OCI-LY7 (cell line): ENCODE data around the gene PIK3R6.

ENCODE experiments used
- EZH2phosphoT487 ChIP-seq: fragments of 200-600 bp; sonication (generic); IDR thresholded peaks from 2 replicates; pipeline ENCODE4 v1.6.1; 2018; ENCODE audit warnings: low read depth, borderline replicate concordance, mild to moderate bottlenecking, mixed run types, antibody characterized with exemption, low read length, moderate library complexity, mixed read lengths
- TF ChIP-seq, protein P1 (sequence below): fragments of 200-600 bp; sonication (generic); conservative IDR thresholded peaks from 2 replicates; pipeline ENCODE4 v1.5.1; 2014; ENCODE audit warnings: mild to moderate bottlenecking, antibody characterized with exemption, low read length, moderate library complexity, mixed read lengths

DNA sequence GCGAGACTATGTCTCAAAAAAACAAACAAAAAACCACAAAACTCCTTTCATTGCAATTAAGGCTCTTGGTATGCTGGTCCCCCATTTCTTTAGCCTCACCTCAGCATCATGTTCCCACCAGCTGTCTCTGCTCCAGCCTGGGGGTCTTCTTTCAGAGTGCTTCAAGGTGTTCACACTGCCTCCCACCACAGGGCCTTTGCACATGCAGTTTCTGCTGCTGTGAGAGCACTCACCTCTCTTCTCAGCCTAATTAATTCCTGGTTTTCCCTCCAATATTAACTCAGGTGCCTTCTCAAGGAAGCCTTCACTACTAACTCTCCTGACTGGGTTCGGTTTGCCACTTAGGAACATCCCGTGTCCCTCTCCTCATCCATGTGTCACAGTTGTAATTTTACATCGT lies 15.9 kb upstream of the PIK3R6 start:
- TF ChIP-seq, protein P1, sequence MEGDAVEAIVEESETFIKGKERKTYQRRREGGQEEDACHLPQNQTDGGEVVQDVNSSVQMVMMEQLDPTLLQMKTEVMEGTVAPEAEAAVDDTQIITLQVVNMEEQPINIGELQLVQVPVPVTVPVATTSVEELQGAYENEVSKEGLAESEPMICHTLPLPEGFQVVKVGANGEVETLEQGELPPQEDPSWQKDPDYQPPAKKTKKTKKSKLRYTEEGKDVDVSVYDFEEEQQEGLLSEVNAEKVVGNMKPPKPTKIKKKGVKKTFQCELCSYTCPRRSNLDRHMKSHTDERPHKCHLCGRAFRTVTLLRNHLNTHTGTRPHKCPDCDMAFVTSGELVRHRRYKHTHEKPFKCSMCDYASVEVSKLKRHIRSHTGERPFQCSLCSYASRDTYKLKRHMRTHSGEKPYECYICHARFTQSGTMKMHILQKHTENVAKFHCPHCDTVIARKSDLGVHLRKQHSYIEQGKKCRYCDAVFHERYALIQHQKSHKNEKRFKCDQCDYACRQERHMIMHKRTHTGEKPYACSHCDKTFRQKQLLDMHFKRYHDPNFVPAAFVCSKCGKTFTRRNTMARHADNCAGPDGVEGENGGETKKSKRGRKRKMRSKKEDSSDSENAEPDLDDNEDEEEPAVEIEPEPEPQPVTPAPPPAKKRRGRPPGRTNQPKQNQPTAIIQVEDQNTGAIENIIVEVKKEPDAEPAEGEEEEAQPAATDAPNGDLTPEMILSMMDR, result no peak
- no peak for TF ChIP-seq EZH2phosphoT487
